Gastroesophageal sphincter (tissue), 3 donors: Measurements from ENCODE around the gene ESRRA.

Experiments
- EP300 ChIP-seq: sonication (generic); formaldehyde crosslinking; IDR thresholded peaks from one replicate; pipeline ENCODE4 v1.6.1; 2017; ENCODE audit warnings: antibody characterized with exemption, mild to moderate bottlenecking
- POLR2A ChIP-seq, 2 donors: fragments of 450-650 bp; IDR thresholded peaks; one replicate each; pipeline ENCODE4 v1.6.1; 2017; ENCODE audit warnings: antibody characterized with exemption in 2 of 2, mild to moderate bottlenecking in 2 of 2, moderate library complexity in 1 of 2
- POLR2AphosphoS5 ChIP-seq: sonication (generic); formaldehyde crosslinking; IDR thresholded peaks from one replicate; pipeline ENCODE4 v1.6.1; 2017; ENCODE audit warnings: antibody characterized with exemption
- TF ChIP-seq, protein P1 (sequence below), 4 experiments: fragments of 200-600 bp in 2 of 4; fragments of 450-650 bp in 2 of 4; sonication (generic) in 1 of 4; IDR thresholded peaks; one replicate each; pipeline ENCODE4 v1.5.1; 2017 to 2019; ENCODE audit warnings: antibody characterized with exemption in 4 of 4, mild to moderate bottlenecking in 2 of 4, moderate library complexity in 2 of 4

DNA sequence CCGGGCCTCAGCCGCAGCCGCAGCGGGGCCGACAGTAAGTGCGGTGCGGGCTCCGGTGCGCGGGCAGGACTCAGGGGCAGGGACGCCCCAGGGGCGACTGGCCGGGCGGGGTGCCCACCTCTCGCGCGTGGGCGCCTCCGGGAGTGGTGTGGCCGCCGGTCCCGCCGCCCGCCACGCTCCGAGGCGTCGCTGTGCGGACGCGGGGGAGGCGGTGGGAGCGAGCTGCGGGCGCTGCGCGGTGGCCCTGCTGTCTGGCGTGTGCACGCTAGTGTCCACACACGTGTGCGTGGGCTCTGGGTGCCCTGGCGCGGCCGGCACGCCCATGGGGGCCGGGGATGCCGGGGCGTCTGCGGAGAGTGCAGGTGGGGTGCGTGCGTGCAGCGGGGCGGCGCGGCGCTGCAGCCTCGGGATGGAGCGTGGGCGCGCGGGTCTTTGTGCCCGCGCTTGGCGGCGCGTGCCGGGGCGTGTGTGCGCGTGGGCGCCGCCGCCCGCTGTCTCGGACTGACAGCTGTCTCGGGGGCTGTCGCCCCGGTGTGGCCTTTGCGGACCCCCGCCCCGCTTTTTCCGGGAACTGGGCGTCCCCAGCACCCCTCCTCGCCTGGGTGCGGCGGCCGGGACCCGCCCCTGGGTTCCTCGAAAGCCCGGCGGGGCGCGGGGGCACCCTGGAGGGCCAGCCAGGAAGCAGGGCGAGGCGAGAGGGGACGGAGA, 13.4 kb upstream of the ESRRA start:
- TF ChIP-seq POLR2A (IDR thresholded peaks at IDR 0.05): no peak
- TF ChIP-seq, protein P1, sequence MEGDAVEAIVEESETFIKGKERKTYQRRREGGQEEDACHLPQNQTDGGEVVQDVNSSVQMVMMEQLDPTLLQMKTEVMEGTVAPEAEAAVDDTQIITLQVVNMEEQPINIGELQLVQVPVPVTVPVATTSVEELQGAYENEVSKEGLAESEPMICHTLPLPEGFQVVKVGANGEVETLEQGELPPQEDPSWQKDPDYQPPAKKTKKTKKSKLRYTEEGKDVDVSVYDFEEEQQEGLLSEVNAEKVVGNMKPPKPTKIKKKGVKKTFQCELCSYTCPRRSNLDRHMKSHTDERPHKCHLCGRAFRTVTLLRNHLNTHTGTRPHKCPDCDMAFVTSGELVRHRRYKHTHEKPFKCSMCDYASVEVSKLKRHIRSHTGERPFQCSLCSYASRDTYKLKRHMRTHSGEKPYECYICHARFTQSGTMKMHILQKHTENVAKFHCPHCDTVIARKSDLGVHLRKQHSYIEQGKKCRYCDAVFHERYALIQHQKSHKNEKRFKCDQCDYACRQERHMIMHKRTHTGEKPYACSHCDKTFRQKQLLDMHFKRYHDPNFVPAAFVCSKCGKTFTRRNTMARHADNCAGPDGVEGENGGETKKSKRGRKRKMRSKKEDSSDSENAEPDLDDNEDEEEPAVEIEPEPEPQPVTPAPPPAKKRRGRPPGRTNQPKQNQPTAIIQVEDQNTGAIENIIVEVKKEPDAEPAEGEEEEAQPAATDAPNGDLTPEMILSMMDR (IDR thresholded peaks at IDR 0.05): no peak
- no peak for TF ChIP-seq POLR2AphosphoS5
- TF ChIP-seq EP300: no peak
